ENCODE results near the gene ADGRL1.
"Not testable (repeated sequence)": the region's sequence is repeated elsewhere in the genome, so short reads cannot be mapped to it uniquely, and the experiment has no call there.

GRCh38 chr19:14206308-14206707 is 339 bp upstream of the ADGRL1 start:
- TF ChIP-seq EZH2 (IDR thresholded peaks at IDR 0.05; ENCODE audit: borderline replicate concordance, low read length); CTCF (conservative IDR thresholded peaks at IDR 0.05 in 1 of 2, IDR thresholded peaks at IDR 0.05 in 1 of 2; ENCODE audit: extremely low read depth in 1 of 2, insufficient read depth in 1 of 2, low read depth in 1 of 2, low read length in 2 of 2): not testable (repeated sequence)

Measured in mammary epithelial cell (primary cell).